B cell (primary cell): ENCODE data around the gene ZSWIM2.

Source experiments
- CTCF ChIP-seq: fragments of 200-600 bp; IDR thresholded peaks from one replicate; pipeline ENCODE4 v1.8.0; 2022; ENCODE audit warnings: antibody characterized with exemption, mild to moderate bottlenecking
- EZH2 ChIP-seq: IDR thresholded peaks from 2 replicates; pipeline ENCODE4 v1.6.1; 2012; ENCODE audit warnings: borderline replicate concordance, low read depth, mild to moderate bottlenecking, moderate library complexity, low read length; ENCODE audit not compliant: insufficient read depth, poor library complexity, severe bottlenecking

- no peak for TF ChIP-seq CTCF
- no peak for TF ChIP-seq EZH2
Measured at GRCh38 chr2:186883666-186884065, 34.7 kb upstream of the ZSWIM2 start.
